ENCODE data around the gene PIK3C2G. TPM values are rescaled to one million over a fixed set of nuclear protein-coding genes. Genes with fewer than 3 reads are reported as not detected.

Gene PIK3C2G
- total RNA-seq, 1 experiment from 2014 or later: not detected

DNA sequence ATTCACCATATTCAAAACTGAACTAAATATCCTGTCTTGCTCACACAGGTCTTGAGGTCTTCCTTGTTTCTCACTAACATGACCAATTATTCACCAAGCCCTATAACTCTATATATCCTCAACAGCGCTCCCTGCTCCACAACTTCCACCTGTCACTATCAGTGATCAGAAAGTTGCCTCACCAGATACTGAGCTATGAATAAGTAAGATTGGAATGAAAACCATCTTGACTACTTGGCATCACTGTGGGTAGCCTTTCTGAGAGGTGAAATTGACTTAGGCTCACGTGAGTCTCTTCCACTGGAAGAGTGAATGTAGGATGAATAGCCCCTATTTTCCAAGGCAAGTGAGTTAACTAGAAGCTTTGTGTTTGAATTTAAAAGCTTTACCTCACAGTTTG, 167.1 kb downstream of the PIK3C2G start:
- no peaks in the 10 kb centered on the region for H3K36me3 Mint-ChIP-seq (ENCODE audit: insufficient read depth in 1 of 3, low read depth in 3 of 3)
- Histone ChIP-seq H3K9ac (ENCODE audit: extremely low read depth, insufficient read length, low read length) (no peak overlapping the region), H4K8ac (replicated peaks; ENCODE audit: insufficient read length, low read depth, low read length) (no peak overlapping the region), H2BK120ac (ENCODE audit: low read depth, low read length, poor library complexity, severe bottlenecking) (no peak overlapping the region), H2AFZ (ENCODE audit: low read length) (no peak overlapping the region), H3K4me2 (ENCODE audit: insufficient read depth, insufficient read length, low read length) (no peak overlapping the region), H2BK5ac (ENCODE audit: insufficient read length, low read length) (no peak overlapping the region), H3K79me1 (ENCODE audit: insufficient read depth, low read depth, low read length, poor library complexity, severe bottlenecking) (no peaks in the 10 kb centered on the region), H3K14ac (ENCODE audit: insufficient read depth, low read length) (no peak overlapping the region), H3K9me3 (ENCODE audit: control insufficient read depth, low read depth, low read length) (no peaks in the 10 kb centered on the region), H3K27me3 (ENCODE audit: insufficient read depth, low read length) (no peaks in the 10 kb centered on the region), H4K5ac (ENCODE audit: insufficient read length, low read depth, low read length) (no peak overlapping the region), H2BK12ac (ENCODE audit: insufficient read length, low read depth, low read length) (no peak overlapping the region), H3K79me2 (ENCODE audit: insufficient read depth, low read length) (no peaks in the 10 kb centered on the region), H3K4me1 (ENCODE audit: insufficient read depth, low read length) (no peaks in the 10 kb centered on the region), H2BK20ac (ENCODE audit: low read depth, low read length, poor library complexity, severe bottlenecking) (no peak overlapping the region), H2AK5ac (ENCODE audit: insufficient read length, low read length) (no peak overlapping the region), H3K23ac (ENCODE audit: insufficient read length, low read depth, low read length) (no peak overlapping the region), H3T11ph (ENCODE audit: low read length) (no peak overlapping the region), H4K20me1 (ENCODE audit: control insufficient read depth, insufficient read depth, insufficient read length) (no peaks in the 10 kb centered on the region), H3K23me2 (ENCODE audit: insufficient read length, low read depth, low read length, poor library complexity, severe bottlenecking) (no peaks in the 10 kb centered on the region), H3K4ac (ENCODE audit: low read depth, low read length) (no peak overlapping the region), H3K18ac (ENCODE audit: insufficient read length, low read depth, low read length) (no peak overlapping the region), H3K56ac (ENCODE audit: insufficient read length, low read depth, low read length) (no peak overlapping the region), H3K27ac (ENCODE audit: insufficient read length, low read depth, low read length) (no peak overlapping the region), H4K91ac (ENCODE audit: insufficient read length, low read depth, low read length) (no peak overlapping the region), H2BK15ac (ENCODE audit: low read depth, low read length) (no peak overlapping the region)
- WGBS (ENCODE audit: extremely low coverage, insufficient read length, low lambda C conversion rate): no CpG with 5 or more reads among the region's 2 CpGs
- H3K4me1 Mint-ChIP-seq: peaks cover 16 to 24% of the 10 kb centered on the region in 2 experiments
- TF ChIP-seq, protein P1, sequence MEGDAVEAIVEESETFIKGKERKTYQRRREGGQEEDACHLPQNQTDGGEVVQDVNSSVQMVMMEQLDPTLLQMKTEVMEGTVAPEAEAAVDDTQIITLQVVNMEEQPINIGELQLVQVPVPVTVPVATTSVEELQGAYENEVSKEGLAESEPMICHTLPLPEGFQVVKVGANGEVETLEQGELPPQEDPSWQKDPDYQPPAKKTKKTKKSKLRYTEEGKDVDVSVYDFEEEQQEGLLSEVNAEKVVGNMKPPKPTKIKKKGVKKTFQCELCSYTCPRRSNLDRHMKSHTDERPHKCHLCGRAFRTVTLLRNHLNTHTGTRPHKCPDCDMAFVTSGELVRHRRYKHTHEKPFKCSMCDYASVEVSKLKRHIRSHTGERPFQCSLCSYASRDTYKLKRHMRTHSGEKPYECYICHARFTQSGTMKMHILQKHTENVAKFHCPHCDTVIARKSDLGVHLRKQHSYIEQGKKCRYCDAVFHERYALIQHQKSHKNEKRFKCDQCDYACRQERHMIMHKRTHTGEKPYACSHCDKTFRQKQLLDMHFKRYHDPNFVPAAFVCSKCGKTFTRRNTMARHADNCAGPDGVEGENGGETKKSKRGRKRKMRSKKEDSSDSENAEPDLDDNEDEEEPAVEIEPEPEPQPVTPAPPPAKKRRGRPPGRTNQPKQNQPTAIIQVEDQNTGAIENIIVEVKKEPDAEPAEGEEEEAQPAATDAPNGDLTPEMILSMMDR (conservative IDR thresholded peaks at IDR 0.05): no peak
- H3K27me3 Mint-ChIP-seq (ENCODE audit: low read depth): no peaks in the 10 kb centered on the region
- H3K27ac Mint-ChIP-seq: peak overlapping the region in 1 of 3 experiments; percentile 63; a peak in 2 of 7 replicates
- H3K4me3 Mint-ChIP-seq: no peak overlapping the region
- DNase-seq: no peak
- H3K9me3 Mint-ChIP-seq: no peaks in the 10 kb centered on the region
